ENCODE results near the gene MVB12A.

- TF ChIP-seq, protein P1, sequence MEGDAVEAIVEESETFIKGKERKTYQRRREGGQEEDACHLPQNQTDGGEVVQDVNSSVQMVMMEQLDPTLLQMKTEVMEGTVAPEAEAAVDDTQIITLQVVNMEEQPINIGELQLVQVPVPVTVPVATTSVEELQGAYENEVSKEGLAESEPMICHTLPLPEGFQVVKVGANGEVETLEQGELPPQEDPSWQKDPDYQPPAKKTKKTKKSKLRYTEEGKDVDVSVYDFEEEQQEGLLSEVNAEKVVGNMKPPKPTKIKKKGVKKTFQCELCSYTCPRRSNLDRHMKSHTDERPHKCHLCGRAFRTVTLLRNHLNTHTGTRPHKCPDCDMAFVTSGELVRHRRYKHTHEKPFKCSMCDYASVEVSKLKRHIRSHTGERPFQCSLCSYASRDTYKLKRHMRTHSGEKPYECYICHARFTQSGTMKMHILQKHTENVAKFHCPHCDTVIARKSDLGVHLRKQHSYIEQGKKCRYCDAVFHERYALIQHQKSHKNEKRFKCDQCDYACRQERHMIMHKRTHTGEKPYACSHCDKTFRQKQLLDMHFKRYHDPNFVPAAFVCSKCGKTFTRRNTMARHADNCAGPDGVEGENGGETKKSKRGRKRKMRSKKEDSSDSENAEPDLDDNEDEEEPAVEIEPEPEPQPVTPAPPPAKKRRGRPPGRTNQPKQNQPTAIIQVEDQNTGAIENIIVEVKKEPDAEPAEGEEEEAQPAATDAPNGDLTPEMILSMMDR (IDR thresholded peaks at IDR 0.05) = no peak
- TF ChIP-seq, protein P2, sequence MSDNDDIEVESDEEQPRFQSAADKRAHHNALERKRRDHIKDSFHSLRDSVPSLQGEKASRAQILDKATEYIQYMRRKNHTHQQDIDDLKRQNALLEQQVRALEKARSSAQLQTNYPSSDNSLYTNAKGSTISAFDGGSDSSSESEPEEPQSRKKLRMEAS (IDR thresholded peaks at IDR 0.05) = no peak
- no peak for TF ChIP-seq POLR2A (IDR thresholded peaks at IDR 0.05; ENCODE audit: low read length)
- TF ChIP-seq HDAC2 (IDR thresholded peaks at IDR 0.05) = no peak
- TF ChIP-seq MYC (IDR thresholded peaks at IDR 0.05; ENCODE audit: borderline replicate concordance, low read length) = no peak
- no peak for TF ChIP-seq CHD2 (IDR thresholded peaks at IDR 0.05; ENCODE audit: low read length, partially characterized antibody)
- no peak for TF ChIP-seq EP300 (IDR thresholded peaks at IDR 0.05)
These were observed 16.4 kb downstream of the MVB12A start for GRCh38 chr19:17436094-17436873.
